GM19328 (cell line): ENCODE results near the gene ANKAR.
A peak's percentile ranks its signal among the peaks of the same experiment; 100 is the strongest.
"Not testable (repeated sequence)": the region's sequence is repeated elsewhere in the genome, so short reads cannot be mapped to it uniquely, and the experiment has no call there.

ENCODE experiments used
- ATAC-seq: cut with Tn5 transposase; IDR thresholded peaks from one replicate; pipeline ENCODE4 v1.9.1; 2021; ENCODE audit warnings: mild to moderate bottlenecking, moderate library complexity; ENCODE audit not compliant: unreplicated experiment

Gene ANKAR

GRCh38 chr2:189657867-189658266, 16.6 kb upstream of the ANKAR start:
- peak; percentile 33 for ATAC-seq

DNA sequence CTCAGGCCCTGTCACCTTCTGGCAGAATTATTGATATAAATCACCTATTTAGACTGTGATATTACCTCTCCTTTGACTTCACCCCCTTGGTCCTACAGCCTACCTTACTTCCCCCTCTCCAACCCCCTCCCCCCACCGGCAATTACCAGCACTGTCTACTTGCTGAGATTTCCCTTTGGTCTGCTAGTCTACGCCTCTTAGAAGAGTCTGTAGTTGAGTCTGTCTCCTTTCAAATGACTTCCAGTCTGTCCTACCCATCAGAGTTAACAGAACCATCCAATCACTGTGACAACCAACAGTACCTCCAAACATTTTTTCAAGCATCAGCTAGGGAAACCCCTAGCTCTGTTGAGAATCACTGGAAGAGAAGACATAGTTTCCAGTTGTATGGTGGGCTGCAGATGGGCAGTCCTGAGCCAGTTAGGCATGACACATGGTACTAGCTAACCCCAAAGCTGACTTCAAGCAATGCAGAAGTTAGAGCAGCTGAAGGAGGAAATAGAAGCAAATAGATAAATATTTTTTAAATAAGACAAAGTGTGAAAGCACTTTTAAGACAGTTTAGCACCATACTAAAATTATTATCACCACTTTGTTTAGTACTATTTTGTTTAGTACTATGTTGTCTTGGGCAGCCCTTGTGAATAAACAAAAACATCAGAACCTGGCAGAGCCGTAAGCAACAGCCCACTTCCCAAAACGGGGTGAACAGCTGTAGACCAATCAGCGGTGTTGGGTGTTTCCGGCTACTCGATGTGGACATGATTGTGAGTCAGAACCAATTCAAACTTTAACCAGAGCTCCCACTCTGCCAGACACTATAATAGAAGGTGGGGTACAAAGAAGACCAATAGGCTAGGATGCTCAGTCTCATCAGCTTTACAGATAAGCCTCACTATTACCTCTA, 15.9 kb upstream of the ANKAR start:
- ATAC-seq, result no peak

GRCh38 chr2:189659734-189660133, 14.7 kb upstream of the ANKAR start:
- no peak for ATAC-seq

GRCh38 chr2:189660803-189661147, 13.7 kb upstream of the ANKAR start:
- no peak for ATAC-seq

DNA sequence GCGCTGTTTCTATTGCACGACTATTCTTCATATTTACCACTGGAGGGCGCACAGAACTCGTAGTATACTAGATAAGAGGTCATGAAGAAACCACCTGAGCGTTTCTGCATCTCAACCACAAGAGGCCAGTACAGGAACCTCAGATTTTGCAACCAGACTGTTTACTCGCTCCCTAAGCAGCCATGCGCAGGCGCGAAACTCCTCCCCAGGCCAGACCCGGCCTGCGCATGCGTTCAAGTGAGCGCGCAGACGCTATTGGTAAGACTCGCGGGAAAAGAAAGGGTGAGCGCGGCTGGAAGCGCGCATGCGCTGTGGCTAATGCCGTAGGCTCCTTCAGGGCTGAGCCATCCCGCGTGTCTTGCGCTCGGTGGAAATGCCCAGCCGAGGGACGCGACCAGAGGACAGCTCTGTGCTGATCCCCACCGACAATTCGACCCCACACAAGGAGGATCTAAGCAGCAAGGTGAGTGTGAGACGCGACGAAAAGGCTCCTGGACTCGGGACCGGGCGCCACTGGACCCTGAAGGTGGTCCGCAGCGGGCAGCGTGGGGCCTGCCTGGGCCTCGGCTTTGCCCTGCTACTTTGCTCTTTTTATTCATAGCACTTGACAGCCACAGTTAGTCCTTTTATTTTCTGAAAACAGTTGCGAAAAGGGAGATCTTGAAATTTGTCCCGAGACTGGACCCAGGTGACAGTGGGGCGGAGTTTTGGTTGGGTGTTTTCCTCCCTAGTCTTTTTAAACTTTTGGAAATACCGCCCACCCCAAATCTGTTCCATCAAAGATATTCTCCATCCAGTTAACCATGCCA, 13.1 kb upstream of the ANKAR start, which contains the start of gene ASNSD1:
ASNSD1 (plus strand) TSS at position 312 of the 809 bp plus-strand sequence. CDS start 4,674 bp downstream, outside the sequence.
- peak; percentile 94 for ATAC-seq

DNA sequence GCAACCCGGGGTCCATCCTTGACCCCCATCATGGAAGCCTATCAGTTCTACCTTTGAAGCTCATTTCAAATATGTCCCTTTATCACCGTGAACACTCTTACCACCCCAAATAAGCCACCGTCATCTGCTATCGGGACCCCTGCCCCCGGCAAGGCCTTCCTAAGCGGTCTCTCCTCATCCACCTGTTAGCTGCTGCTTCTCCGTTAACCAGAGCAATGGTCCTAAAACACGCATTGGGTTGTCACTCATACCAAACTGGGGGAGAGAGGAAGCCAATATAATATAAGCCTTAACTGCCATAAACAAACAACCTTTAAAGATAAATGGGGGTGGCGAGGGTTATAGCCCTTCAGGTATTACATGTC, 12.5 kb upstream of the ANKAR start:
- no peak for ATAC-seq

- no peak for ATAC-seq
Observed at GRCh38 chr2:189662669-189663226, 11.7 kb upstream of the ANKAR start.

GRCh38 chr2:189663319-189663718, 11.2 kb upstream of the ANKAR start:
- ATAC-seq, result not testable (repeated sequence)

DNA sequence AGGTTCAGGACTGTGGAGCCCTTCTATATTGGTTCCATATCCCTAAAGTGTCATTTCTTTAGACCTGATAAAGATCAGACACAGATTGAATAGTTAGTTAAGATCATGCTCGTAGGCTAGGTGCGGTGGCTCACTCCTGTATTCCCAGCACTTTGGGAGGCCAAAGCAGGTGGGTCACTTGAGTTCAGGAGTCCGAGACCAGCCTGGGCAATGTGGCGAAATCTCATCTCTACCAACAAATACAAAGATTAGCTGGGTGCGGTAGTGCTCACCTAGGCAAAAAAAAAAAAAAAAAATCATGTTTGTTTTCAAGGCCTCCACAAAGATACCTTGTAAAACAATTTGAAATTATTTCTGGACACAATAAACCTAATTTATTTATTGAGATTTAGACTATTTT, 4.6 kb upstream of the ANKAR start:
- ATAC-seq, result no peak

DNA sequence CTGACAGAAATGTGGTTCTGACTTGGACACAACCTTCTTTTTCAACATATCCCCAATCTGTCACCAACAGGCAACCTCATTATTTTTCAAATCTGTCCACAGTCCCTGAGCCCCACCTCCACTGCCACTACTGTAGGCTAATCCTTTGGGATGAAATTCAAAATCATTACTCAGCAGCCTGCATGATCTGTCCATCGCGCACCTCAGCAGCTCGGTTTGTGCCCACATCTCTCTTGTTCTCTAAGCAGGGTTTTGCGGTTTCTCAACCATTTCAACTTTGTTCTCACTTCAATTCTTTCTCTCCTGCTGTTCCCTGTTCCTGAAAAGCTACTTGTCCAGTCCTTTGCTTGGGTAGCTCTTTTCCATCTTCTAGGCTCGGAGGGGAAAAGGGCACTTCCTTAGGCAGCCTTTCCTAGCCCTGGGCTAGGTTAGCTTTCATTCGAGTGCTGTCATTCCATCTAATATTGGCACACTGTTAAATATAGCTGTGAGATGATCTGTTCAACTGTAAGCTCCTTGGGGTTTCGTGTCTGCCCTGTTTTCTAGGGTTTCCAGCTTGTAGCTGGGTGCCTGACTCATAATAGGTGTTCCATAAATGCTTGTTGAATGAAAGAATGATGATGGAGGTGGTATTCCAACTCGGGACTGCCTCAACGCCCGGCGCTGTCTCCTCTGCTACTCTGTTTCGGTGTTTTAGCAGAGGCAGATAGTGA, 653 bp upstream of the ANKAR start:
- no peak for ATAC-seq

- no peak for ATAC-seq
Observed at GRCh38 chr2:189676471-189676870, 2.0 kb downstream of the ANKAR start.

- ATAC-seq, result no peak
Observed at GRCh38 chr2:189679226-189679625, 4.8 kb downstream of the ANKAR start.

DNA sequence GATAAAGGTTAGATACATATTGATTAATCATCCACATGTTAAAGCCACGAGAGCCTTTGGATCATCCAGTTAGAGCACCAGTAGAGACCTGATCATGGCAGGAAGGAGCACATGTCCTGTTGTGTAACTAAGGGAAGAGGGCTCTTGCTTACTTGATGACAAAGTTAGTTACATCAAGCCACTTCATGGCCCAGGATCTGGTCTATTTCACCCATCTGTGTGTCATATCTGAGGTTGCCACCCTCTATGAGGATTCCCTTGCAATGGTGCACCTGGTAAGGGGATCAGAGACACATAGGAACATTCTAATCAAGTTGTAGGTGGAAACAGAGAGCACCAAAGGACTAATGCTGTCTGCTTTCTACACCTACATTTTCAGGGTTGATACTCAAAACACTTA, 6.7 kb downstream of the ANKAR start:
- no peak for ATAC-seq

DNA sequence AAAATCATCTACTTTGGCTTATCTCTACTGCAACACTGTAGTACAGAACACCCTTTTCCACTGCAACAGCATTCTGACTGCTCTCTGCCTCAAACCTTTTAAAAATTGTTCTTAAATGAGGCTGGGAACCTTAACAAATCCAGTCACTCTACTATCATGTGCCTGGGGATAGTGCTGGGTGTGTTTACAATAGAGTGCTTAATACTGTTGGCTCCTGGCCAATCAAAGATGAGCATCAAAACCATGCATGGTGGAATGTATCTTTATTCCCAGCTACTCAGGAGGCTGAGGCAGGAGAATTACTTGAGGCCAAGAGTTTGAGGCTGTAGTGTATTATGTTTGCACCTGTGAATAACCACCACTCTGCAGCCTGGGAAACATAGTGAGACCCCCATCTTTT, 7.4 kb downstream of the ANKAR start:
- ATAC-seq, result no peak

DNA sequence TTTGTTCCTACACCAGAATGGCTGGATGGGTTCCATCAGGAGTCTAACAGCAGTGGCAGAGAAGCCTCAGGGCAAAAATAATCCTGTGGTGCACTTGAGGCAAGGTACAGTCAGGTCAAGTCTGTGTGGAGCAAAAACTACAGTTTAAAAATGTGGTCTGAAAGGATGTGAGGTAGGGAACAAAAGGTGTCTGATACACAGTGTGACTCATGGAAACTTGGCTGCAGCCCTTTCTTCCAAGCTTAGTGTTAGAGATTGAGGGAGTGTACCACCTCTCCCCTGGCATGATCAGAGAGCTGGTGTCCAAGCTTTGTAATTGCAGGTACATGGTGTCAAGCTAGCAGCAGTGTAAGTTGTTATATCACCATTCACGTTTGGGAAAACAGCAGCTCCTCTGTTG, 8.9 kb downstream of the ANKAR start:
- ATAC-seq, result no peak

DNA sequence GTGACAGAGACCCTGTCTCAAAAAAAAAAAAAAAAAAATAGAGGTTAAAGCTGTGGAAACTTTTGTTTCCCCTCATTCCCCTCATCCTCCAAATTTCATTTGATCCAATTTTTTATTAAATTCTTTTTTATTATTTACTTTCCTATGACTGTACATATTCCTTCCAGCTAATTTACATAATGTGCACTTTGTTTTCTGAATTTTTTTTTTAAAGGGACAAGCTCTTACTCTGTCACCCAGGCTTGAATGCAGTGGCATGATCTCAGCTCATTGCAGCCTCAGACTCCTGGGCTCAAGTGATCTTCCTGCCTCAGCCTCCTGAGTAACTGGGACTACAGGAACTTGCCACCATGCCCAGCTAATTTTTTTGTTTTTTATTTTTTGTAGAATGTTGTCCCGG, 10.3 kb downstream of the ANKAR start:
- no peak for ATAC-seq

DNA sequence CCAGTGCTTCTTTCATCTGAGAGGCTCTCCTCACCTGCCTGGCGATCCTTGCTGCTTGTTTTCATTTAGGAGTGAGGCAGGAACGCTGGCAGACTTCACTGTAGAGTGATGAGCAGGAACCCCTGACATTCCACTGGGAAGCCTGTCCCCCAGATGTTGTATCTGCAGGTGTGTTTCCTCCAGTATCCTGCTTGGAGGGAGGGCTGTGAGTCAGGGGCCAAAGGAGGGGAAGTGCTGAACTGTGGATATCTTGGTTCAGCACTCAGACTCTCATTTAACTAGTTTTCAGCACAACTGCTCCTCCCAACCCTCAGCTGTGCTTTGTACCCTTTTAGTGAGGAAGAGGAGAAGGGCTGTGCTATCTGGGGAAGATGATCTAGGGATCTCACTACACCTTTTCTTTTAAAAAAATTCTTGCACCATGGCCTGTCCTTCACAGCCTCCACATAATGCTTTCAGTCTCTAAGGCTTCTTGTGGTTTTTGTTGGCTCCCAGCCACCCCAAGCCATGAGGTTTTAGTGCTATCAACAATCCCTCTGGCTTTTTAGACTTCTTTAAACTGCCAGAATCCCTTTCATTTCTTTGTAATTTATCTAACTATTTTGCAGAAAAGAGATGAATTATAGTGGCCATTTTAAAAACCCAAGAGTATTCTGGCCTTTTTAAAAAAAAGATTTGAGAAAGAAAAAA, 11.2 kb downstream of the ANKAR start:
- ATAC-seq, result no peak

GRCh38 chr2:189687796-189688195, 13.3 kb downstream of the ANKAR start:
- ATAC-seq, result not testable (repeated sequence)

- no peak for ATAC-seq
Observed at GRCh38 chr2:189696223-189696622, 21.8 kb downstream of the ANKAR start.
